Esophagus muscularis mucosa (tissue), 4 donors: ENCODE results near the gene CARS1. TPM values are rescaled to one million over a fixed set of nuclear protein-coding genes. Genes with fewer than 3 reads are reported as not detected.

Experiments used
- DNase-seq: peaks from one replicate; pipeline ENCODE4 v3.0.0-alpha.2; 2017; ENCODE audit errors: extremely low spot score
- H3K27ac ChIP-seq, 4 donors: fragments of 200-600 bp; sonication (generic); replicated peaks in 1 of 4; 1 replicate in 3 of 4; 2 replicates in 1 of 4; pipeline ENCODE4 v1.5.1; 2016 to 2019; ENCODE audit warnings: mild to moderate bottlenecking in 1 of 4
- H3K27me3 ChIP-seq, 4 donors: fragments of 200-600 bp; sonication (generic); one replicate each; pipeline versions ENCODE4 v1.5.1 to v1.6.0; 2016 to 2019
- H3K36me3 ChIP-seq, 4 donors: fragments of 200-600 bp; sonication (generic); one replicate each; pipeline ENCODE4 v1.5.1; 2016 to 2019
- H3K4me1 ChIP-seq, 4 donors: fragments of 200-600 bp; sonication (generic); one replicate each; pipeline ENCODE4 v1.5.1; 2016 to 2019
- H3K4me3 ChIP-seq, 4 donors: fragments of 200-600 bp; sonication (generic); 1 replicate in 2 of 4; 2 replicates in 2 of 4; pipeline ENCODE4 v1.5.1; 2016 to 2019; ENCODE audit warnings: mild to moderate bottlenecking in 4 of 4, moderate library complexity in 1 of 4
- H3K9me3 ChIP-seq, 4 donors: fragments of 200-600 bp; sonication (generic); 1 replicate in 3 of 4; 2 replicates in 1 of 4; pipeline ENCODE4 v1.5.1; 2016 to 2019
- CTCF ChIP-seq, 3 experiments: fragments of 200-600 bp in 2 of 3; fragments of 450-650 bp in 1 of 3; sonication (generic) in 2 of 3; IDR thresholded peaks; one replicate each; pipeline ENCODE4 v1.5.1; 2017 to 2019; ENCODE audit warnings: antibody characterized with exemption in 3 of 3, mild to moderate bottlenecking in 2 of 3, moderate library complexity in 1 of 3
- EP300 ChIP-seq: sonication (generic); formaldehyde crosslinking; IDR thresholded peaks from one replicate; pipeline ENCODE4 v1.6.1; 2017; ENCODE audit warnings: antibody characterized with exemption
- POLR2A ChIP-seq: fragments of 450-650 bp; IDR thresholded peaks from one replicate; pipeline ENCODE4 v1.6.1; 2017; ENCODE audit warnings: antibody characterized with exemption, moderate library complexity, mild to moderate bottlenecking, low read depth
- POLR2AphosphoS5 ChIP-seq, 2 donors: sonication (generic); formaldehyde crosslinking; IDR thresholded peaks; one replicate each; pipeline ENCODE4 v1.6.1; 2017; ENCODE audit warnings: antibody characterized with exemption in 2 of 2
- WGBS: methylation state at CpG from one replicate; pipeline ENCODE4 v1.1.5; 2018; 5-methylcytosine and 5-hydroxymethylcytosine counted together
- intact Hi-C: fragments of 100-400 bp; cut with DNase I; formaldehyde crosslinking; loops from one replicate; pipeline ENCODE4 v1.15.1; 2023
- total RNA-seq, 4 donors: library from RNA; depleted of rRNA; stranded (reverse); fragments of >200 nt; gene quantifications; one replicate each; pipeline versions ENCODE4 v1.1.0 to v1.2.1, GENCODE V29; 2016

CARS1 gene
- total RNA-seq, 4 donors from 2014 or later, result 30.3 to 35.6 (median 34.9) TPM

GRCh38 chr11:2958251-2958650, 99.0 kb downstream of the CARS1 start:
- peaks cover 73 to 100% (median 92%) of the 10 kb centered on the region in 4 donors for H3K36me3 ChIP-seq
- 83% methylated on average over 3 of the region's 3 CpGs for WGBS

DNA sequence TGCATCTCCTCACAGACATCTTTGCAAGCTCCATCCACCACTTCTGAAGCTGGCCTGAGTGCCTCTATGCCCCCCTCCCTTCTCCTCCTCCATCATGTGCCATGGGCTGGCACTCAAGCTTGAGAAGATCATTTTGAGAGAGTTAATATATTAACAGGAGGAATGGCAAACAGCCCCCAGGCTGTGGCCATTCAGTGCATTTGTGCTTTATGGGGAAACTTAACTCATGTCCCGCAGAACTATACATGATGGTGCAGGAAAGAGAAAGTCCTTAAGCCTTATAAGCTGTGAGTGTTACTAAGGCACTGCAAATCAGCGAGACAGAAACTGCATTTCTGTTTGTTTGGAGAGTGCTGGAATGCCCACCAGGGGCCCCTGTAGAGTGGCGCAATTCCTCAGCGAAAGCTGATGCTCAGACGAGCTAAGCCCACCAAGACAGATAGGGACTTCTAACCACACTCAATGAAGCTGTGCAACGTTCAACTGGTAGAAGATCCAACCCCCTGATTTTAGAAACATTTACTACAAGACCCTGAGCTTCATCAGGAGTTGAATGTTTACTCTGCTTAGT, 101.2 kb downstream of the CARS1 start:
- Histone ChIP-seq H3K27ac (no peak overlapping the region), H3K4me3 (no peak overlapping the region), H3K4me1 (peaks cover 13 to 16% (median 15%) of the 10 kb centered on the region in 4 donors), H3K9me3 (no peaks in the 10 kb centered on the region), H3K36me3 (peaks cover 80 to 100% (median 95%) of the 10 kb centered on the region in 4 donors), H3K27me3 (no peaks in the 10 kb centered on the region)
- intact Hi-C loops, result no loop called here
- no peak for DNase-seq
- 70% methylated on average over 6 of the region's 6 CpGs for WGBS
- no peak for TF ChIP-seq EP300
- no peak for TF ChIP-seq POLR2A

More at GRCh38 chr11:2958251-2958650, 99.0 kb downstream of the CARS1 start:
- TF ChIP-seq EP300 (no peak), POLR2AphosphoS5 (IDR thresholded peaks at IDR 0.05) (no peak), CTCF (IDR thresholded peaks at IDR 0.05) (no peak), POLR2A (no peak)
- no peak overlapping the region for H3K27ac ChIP-seq
- no peaks in the 10 kb centered on the region for H3K27me3 ChIP-seq
- H3K4me1 ChIP-seq, result peaks cover 0 to 13% (median 0%) of the 10 kb centered on the region in 4 donors
- no peaks in the 10 kb centered on the region for H3K9me3 ChIP-seq
- no peak for DNase-seq
- intact Hi-C loops, result no loop called here
- H3K4me3 ChIP-seq, result no peak overlapping the region

DNA sequence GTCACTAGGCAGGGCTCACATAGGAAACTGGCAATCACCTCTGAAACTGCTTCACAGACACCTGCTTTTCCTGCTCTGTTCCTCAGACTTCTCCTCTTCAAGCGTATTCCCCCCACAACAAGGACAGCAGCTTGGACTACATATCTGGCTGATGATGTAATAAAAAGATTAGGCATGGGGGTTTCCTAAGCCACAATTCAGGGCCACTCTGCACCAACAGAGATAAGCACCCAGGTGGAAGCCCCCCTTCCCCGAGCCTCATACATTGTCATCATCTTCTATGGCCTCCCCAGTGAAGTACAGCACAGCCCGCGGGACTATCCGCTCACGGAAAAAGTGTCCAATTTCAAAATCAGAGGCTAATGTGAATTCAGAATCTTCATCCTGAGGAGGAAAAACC, 103.0 kb downstream of the CARS1 start:
- H3K27me3 ChIP-seq, result no peaks in the 10 kb centered on the region
- no peak for DNase-seq
- no peak overlapping the region for H3K27ac ChIP-seq
- H3K9me3 ChIP-seq, result no peaks in the 10 kb centered on the region
- H3K36me3 ChIP-seq, result peaks cover 78 to 100% (median 98%) of the 10 kb centered on the region in 4 donors
- intact Hi-C loops, result no loop called here
- TF ChIP-seq EP300 (no peak), CTCF (IDR thresholded peaks at IDR 0.05) (no peak), POLR2A (no peak), POLR2AphosphoS5 (IDR thresholded peaks at IDR 0.05) (no peak)
- 90% methylated on average over 6 of the region's 6 CpGs for WGBS
- H3K4me1 ChIP-seq, result peaks cover 2 to 19% (median 17%) of the 10 kb centered on the region in 4 donors
- H3K4me3 ChIP-seq, result no peak overlapping the region

- peaks cover 0 to 19% (median 17%) of the 10 kb centered on the region in 4 donors for H3K4me1 ChIP-seq
- DNase-seq, result no peak
- 74% methylated on average over 6 of the region's 6 CpGs for WGBS
- H3K36me3 ChIP-seq, result peaks cover 75 to 100% (median 98%) of the 10 kb centered on the region in 4 donors
- TF ChIP-seq POLR2AphosphoS5 (IDR thresholded peaks at IDR 0.05), result no peak
- TF ChIP-seq CTCF (IDR thresholded peaks at IDR 0.05), result no peak
- TF ChIP-seq EP300, result no peak
- no peak for TF ChIP-seq POLR2A
- no peak overlapping the region for H3K4me3 ChIP-seq
- intact Hi-C loops, result no loop called here
- H3K9me3 ChIP-seq, result no peaks in the 10 kb centered on the region
- peak overlapping the region in 2 of 4 donors; percentile 33 to 65 for H3K27ac ChIP-seq
- no peaks in the 10 kb centered on the region for H3K27me3 ChIP-seq
Observed at GRCh38 chr11:2952290-2952689, 104.9 kb downstream of the CARS1 start.

- Histone ChIP-seq H3K4me1 (peaks cover 2 to 21% (median 17%) of the 10 kb centered on the region in 4 donors), H3K4me3 (no peak overlapping the region), H3K9me3 (no peaks in the 10 kb centered on the region), H3K27ac (peak overlapping the region; percentile 16 to 65 (median 35)), H3K36me3 (peaks cover 67 to 95% (median 94%) of the 10 kb centered on the region in 4 donors), H3K27me3 (no peaks in the 10 kb centered on the region)
- TF ChIP-seq POLR2A (no peak), POLR2AphosphoS5 (IDR thresholded peaks at IDR 0.05) (no peak), CTCF (IDR thresholded peaks at IDR 0.05) (no peak), EP300 (no peak)
- DNase-seq, result no peak
- intact Hi-C loops, result no loop called here
- WGBS, result 72% methylated on average over 9 of the region's 9 CpGs
Observed at GRCh38 chr11:2951231-2952110, 105.8 kb downstream of the CARS1 start.
